Measurements from ENCODE around the gene SERPINE1.
"Not testable (repeated sequence)": the region's sequence is repeated elsewhere in the genome, so short reads cannot be mapped to it uniquely, and the experiment has no call there.

The SERPINE1 gene

GRCh38 chr7:101121631-101121990 lies 5.3 kb upstream of the SERPINE1 start:
- H2AFZ ChIP-seq (ENCODE audit: low read depth, low read length); H3K36me3 ChIP-seq (ENCODE audit: insufficient read depth, low read length); H3K9me3 ChIP-seq (ENCODE audit: low read length); H3K4me3 ChIP-seq (ENCODE audit: low read length); H3K27me3 ChIP-seq (ENCODE audit: insufficient read depth, low read length): not testable (repeated sequence)
- H3K4me1 ChIP-seq (ENCODE audit: insufficient read depth, low read length), result peaks cover 12% of the 10 kb centered on the region

GRCh38 chr7:101121991-101122932 lies 4.6 kb upstream of the SERPINE1 start:
- Histone ChIP-seq H3K4me3 (ENCODE audit: low read length) (no peak overlapping the region), H3K9me3 (ENCODE audit: low read length) (no peaks in the 10 kb centered on the region), H3K36me3 (ENCODE audit: insufficient read depth, low read length) (no peaks in the 10 kb centered on the region), H3K4me1 (ENCODE audit: insufficient read depth, low read length) (peaks cover 19% of the 10 kb centered on the region), H2AFZ (ENCODE audit: low read depth, low read length) (no peak overlapping the region), H3K27me3 (ENCODE audit: insufficient read depth, low read length) (no peaks in the 10 kb centered on the region)

GRCh38 chr7:101122933-101123702 lies 3.8 kb upstream of the SERPINE1 start:
- Histone ChIP-seq H2AFZ (ENCODE audit: low read depth, low read length) (no peak overlapping the region), H3K4me3 (ENCODE audit: low read length) (no peak overlapping the region), H3K9me3 (ENCODE audit: low read length) (no peaks in the 10 kb centered on the region), H3K27me3 (ENCODE audit: insufficient read depth, low read length) (no peaks in the 10 kb centered on the region), H3K36me3 (ENCODE audit: insufficient read depth, low read length) (no peaks in the 10 kb centered on the region), H3K4me1 (ENCODE audit: insufficient read depth, low read length) (peaks cover 21% of the 10 kb centered on the region)

- Histone ChIP-seq H3K4me3 (ENCODE audit: low read length) (no peak overlapping the region), H3K4me1 (ENCODE audit: insufficient read depth, low read length) (peaks cover 21% of the 10 kb centered on the region), H3K36me3 (ENCODE audit: insufficient read depth, low read length) (no peaks in the 10 kb centered on the region), H2AFZ (ENCODE audit: low read depth, low read length) (no peak overlapping the region), H3K27me3 (ENCODE audit: insufficient read depth, low read length) (no peaks in the 10 kb centered on the region), H3K9me3 (ENCODE audit: low read length) (no peaks in the 10 kb centered on the region)
Measured at GRCh38 chr7:101123703-101124068, 3.2 kb upstream of the SERPINE1 start.

- H2AFZ ChIP-seq (ENCODE audit: low read depth, low read length), result no peak overlapping the region
- H3K9me3 ChIP-seq (ENCODE audit: low read length), result no peaks in the 10 kb centered on the region
- no peak overlapping the region for H3K4me3 ChIP-seq (ENCODE audit: low read length)
- H3K36me3 ChIP-seq (ENCODE audit: insufficient read depth, low read length), result no peaks in the 10 kb centered on the region
- peaks cover 21% of the 10 kb centered on the region for H3K4me1 ChIP-seq (ENCODE audit: insufficient read depth, low read length)
- H3K27me3 ChIP-seq (ENCODE audit: insufficient read depth, low read length), result no peaks in the 10 kb centered on the region
Measured at GRCh38 chr7:101124376-101125056, 2.4 kb upstream of the SERPINE1 start.

- H3K4me3 ChIP-seq (ENCODE audit: low read length), result no peak overlapping the region
- H3K36me3 ChIP-seq (ENCODE audit: insufficient read depth, low read length), result no peaks in the 10 kb centered on the region
- H3K27me3 ChIP-seq (ENCODE audit: insufficient read depth, low read length), result no peaks in the 10 kb centered on the region
- no peak overlapping the region for H2AFZ ChIP-seq (ENCODE audit: low read depth, low read length)
- no peaks in the 10 kb centered on the region for H3K9me3 ChIP-seq (ENCODE audit: low read length)
- peaks cover 21% of the 10 kb centered on the region for H3K4me1 ChIP-seq (ENCODE audit: insufficient read depth, low read length)
Measured at GRCh38 chr7:101125989-101126650, 784 bp upstream of the SERPINE1 start.

GRCh38 chr7:101127460-101128039 lies 646 bp downstream of the SERPINE1 start:
- Histone ChIP-seq H3K9me3 (ENCODE audit: low read length) (no peaks in the 10 kb centered on the region), H3K27me3 (ENCODE audit: insufficient read depth, low read length) (no peaks in the 10 kb centered on the region), H3K4me3 (ENCODE audit: low read length) (peak overlapping the region; percentile 26), H2AFZ (ENCODE audit: low read depth, low read length) (no peak overlapping the region), H3K4me1 (ENCODE audit: insufficient read depth, low read length) (peaks cover 17% of the 10 kb centered on the region), H3K36me3 (ENCODE audit: insufficient read depth, low read length) (no peaks in the 10 kb centered on the region)

- Histone ChIP-seq H3K9me3 (ENCODE audit: low read length) (no peaks in the 10 kb centered on the region), H3K4me1 (ENCODE audit: insufficient read depth, low read length) (peaks cover 17% of the 10 kb centered on the region), H2AFZ (ENCODE audit: low read depth, low read length) (no peak overlapping the region), H3K36me3 (ENCODE audit: insufficient read depth, low read length) (no peaks in the 10 kb centered on the region), H3K4me3 (ENCODE audit: low read length) (no peak overlapping the region), H3K27me3 (ENCODE audit: insufficient read depth, low read length) (no peaks in the 10 kb centered on the region)
Measured at GRCh38 chr7:101128040-101128834, 1.3 kb downstream of the SERPINE1 start.

- peaks cover 21% of the 10 kb centered on the region for H3K4me1 ChIP-seq (ENCODE audit: insufficient read depth, low read length)
- no peak overlapping the region for H2AFZ ChIP-seq (ENCODE audit: low read depth, low read length)
- no peaks in the 10 kb centered on the region for H3K36me3 ChIP-seq (ENCODE audit: insufficient read depth, low read length)
- no peaks in the 10 kb centered on the region for H3K9me3 ChIP-seq (ENCODE audit: low read length)
- no peak overlapping the region for H3K4me3 ChIP-seq (ENCODE audit: low read length)
- H3K27me3 ChIP-seq (ENCODE audit: insufficient read depth, low read length), result no peaks in the 10 kb centered on the region
Measured at GRCh38 chr7:101129603-101130117, 2.8 kb downstream of the SERPINE1 start.

- H3K4me1 ChIP-seq (ENCODE audit: insufficient read depth, low read length); H2AFZ ChIP-seq (ENCODE audit: low read depth, low read length); H3K4me3 ChIP-seq (ENCODE audit: low read length); H3K27me3 ChIP-seq (ENCODE audit: insufficient read depth, low read length); H3K36me3 ChIP-seq (ENCODE audit: insufficient read depth, low read length); H3K9me3 ChIP-seq (ENCODE audit: low read length): not testable (repeated sequence)
Measured at GRCh38 chr7:101132626-101133600, 6.0 kb downstream of the SERPINE1 start.

Data from neuron (in vitro differentiated cells).